Measurements from ENCODE around the gene MYOZ2. TPM values are rescaled to one million over a fixed set of nuclear protein-coding genes. Genes with fewer than 3 reads are reported as not detected.

The MYOZ2 gene
- total RNA-seq, 1 donor from 2014 or later: under 0.01 TPM

DNA sequence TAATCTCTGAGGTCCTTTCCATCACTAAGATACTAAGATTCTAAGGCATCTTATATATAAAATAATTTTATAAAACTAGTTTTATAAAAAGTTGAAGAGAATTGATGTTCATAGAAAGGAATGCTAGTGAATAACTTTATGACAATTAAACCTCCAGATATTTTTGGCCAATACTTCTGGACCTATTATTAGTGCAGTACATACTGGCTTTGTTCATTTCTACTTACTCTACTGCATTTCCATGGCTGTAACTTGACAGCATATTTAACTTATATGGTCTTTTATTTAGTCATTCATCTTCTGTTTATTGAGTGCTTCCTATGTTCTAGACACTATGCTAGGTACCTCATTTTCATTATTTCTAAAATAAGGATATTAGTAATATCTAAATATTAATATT, 70.1 kb downstream of the MYOZ2 start:
- no peak for DNase-seq

DNA sequence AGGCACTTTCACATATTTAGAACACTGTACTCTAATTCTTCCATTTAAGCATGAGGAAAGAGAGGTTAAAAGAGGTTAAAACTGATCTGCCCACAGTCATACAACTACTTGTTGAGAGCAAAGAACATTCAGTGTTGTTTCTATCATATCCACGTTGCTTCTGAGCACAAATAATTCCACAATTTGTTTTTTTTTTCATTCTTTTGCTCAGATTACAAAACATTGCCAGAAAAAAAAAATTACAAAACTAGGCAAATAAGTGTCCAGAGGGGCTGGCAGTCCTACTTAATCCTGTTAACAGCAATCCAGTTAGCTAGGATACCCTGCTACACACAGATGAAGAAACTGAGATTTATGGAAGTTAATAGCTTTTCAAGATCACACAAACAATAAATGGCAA, 70.5 kb downstream of the MYOZ2 start:
- DNase-seq: no peak

DNA sequence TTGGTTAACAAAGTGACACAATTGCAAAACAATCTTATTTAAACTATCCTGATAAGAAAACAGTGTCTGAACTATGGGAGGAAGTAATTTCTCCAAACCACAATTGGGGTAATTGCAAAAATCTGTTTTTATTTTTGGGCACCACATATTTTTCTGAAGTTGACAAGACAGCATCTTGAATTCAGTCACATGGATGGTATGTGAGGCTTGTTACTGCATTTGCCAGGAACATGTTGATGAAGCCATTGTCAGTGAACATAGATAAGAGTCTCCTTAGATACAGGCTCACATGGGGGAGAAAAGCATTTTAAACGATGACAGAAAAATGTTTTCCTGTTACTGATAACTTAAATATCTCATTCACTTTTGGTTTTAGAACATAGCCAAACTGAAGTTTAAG, 71.4 kb downstream of the MYOZ2 start:
- peak; percentile 32 for DNase-seq

- peak; percentile 79 for DNase-seq
Measured at GRCh38 chr4:119209077-119209476, 73.4 kb downstream of the MYOZ2 start.

DNA sequence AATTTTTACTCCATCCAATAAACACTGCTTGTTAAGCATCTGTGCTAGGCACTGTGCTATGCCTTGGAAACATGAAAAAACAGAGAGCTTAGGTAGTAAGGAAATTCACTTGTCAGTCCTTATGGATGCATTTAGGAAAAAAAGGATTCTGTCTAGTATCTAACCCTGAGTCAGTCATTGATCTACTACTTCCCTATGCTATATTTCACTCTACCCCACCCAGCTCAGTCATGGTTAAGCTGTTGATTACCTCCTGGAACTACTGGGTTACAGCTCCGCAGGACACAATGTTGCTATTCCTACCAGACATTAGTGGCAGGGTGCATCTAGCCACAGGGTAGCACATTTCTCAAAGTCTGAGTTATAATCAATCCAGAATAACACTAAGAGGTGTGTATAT, 74.0 kb downstream of the MYOZ2 start:
- DNase-seq: no peak

- no peak for DNase-seq
Measured at GRCh38 chr4:119210775-119211174, 75.1 kb downstream of the MYOZ2 start.

GRCh38 chr4:119211867-119212233, 76.2 kb downstream of the MYOZ2 start:
- DNase-seq: no peak

DNA sequence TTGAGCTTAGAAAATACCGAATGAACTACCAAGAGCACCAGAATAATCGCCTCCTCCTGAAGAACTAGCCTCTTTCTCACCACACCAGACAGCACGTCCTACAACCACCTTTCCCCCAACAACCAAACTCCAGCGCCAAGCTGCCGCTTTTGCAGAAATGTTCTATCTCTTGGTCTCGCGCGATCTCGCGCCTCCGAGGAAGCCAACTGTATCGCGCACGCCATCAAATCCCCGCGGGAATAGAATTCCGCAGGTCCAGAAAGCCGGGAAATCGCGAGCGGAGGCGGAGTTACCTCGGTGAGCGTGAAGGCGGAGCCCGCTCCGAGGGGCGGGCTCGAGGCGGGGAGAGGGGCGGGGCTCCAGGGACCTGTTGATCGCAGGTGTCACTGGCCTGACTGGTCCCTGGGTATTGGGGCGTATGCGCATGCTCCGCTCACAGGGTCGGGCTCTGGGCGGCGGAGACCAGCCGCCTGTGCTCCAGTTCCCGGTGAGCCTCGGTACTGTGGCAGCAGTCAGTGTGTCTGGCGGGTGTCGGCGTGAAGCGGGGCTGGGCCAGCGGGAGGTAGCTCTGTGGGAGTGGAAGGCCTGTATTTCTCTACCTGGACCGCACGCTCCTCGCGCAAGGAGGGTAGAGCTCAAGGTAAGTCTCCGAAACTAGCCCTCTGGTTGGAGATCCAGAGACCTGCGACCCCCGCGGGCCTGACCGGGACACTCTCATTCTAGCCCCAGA, 76.8 kb downstream of the MYOZ2 start, which contains the start of gene USP53:
Gene USP53, plus strand, starts transcription at position 480 of the 730 bp plus-strand sequence. CDS start 27,047 bp downstream, outside the sequence.
- peak; percentile 99 for DNase-seq

GRCh38 chr4:119212964-119213606, 77.5 kb downstream of the MYOZ2 start:
- DNase-seq: peak; percentile 96

- no peak for DNase-seq
Measured at GRCh38 chr4:119218093-119218492, 82.5 kb downstream of the MYOZ2 start.

DNA sequence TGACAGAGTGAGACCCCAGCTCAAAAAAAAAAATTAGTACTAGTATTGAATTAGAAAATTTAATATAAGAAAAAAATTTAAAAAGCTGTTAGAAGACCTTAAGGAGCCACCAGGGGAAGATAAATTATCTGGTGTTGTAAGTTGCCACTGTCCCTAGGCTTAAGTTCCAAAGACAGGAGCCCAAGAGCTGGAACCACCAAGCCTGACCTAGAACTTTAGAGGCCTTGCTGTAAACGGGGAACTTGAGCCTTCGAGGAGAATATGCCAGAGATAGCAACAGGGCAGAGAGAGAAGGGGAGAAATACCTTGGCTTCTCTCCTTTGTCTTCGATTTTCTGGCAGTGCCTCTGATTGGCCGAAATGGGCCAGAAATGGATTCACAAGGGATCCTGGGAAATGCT, 85.8 kb downstream of the MYOZ2 start:
- no peak for DNase-seq

DNA sequence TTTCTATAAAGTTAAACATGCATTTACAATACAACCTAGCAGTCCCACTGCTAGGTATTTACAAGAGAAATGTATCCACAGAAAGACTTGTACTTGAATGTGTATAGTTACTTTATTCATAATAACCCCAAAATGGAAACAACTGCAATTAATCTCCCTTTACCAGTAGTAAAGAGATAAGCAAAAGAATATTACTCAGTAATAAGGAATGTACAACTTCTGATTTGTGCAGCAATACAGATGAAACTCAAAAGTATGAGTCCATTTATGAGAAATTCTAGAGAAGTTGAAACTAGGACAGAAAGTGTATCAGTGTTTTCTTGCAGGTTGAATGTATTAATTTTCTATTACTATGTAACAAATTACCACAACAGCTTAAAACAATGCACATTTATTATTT, 92.1 kb downstream of the MYOZ2 start:
- no peak for DNase-seq

- DNase-seq: no peak
Measured at GRCh38 chr4:119228406-119228805, 92.8 kb downstream of the MYOZ2 start.

GRCh38 chr4:119229908-119230687, 94.5 kb downstream of the MYOZ2 start:
- DNase-seq: no peak

DNA sequence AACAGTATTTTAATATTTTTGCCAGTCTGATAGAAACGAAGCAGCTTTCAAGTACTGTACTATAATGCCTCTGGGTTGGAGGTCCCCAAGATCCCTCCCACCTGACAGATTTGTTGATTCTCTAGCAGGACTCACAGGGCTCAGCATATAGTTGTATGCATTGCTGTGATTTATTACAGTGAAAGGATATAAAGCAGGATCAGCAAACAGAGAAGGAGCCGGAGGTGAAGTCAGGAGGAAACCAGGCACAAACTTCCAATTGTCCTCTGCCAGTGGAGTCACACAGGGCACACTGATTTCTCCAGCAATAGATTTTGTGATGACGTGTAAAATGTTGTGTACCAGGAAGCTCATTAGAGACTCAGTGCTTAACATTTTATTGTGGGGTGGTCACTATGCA, 95.9 kb downstream of the MYOZ2 start:
- DNase-seq: peak; percentile 47

DNA sequence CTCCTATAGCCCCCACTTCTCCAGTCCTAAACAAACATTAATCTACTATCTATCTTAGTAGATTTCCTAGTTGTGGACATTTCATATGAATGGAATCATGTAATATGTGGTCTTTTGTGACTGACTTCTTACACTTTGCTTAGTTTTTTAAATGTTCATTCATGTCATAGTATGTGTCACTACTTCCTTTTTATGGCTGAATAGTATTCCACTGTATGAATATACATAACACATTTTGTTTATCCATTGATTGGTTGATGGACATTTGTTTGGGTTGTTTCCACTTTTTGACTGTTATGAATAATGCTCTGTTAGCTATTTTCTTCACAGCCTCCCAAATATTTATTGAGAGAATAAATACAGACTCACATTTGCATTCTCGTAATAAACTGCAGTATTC, 96.7 kb downstream of the MYOZ2 start:
- DNase-seq: no peak

- no peak for DNase-seq
Measured at GRCh38 chr4:119233191-119233590, 97.6 kb downstream of the MYOZ2 start.

GRCh38 chr4:119233750-119234149, 98.1 kb downstream of the MYOZ2 start:
- DNase-seq: peak; percentile 63

GRCh38 chr4:119237201-119237600, 101.6 kb downstream of the MYOZ2 start:
- no peak for DNase-seq
